Ovary (tissue), 9 donors: Measurements from ENCODE around the gene COL6A1. TPM values are rescaled to one million over a fixed set of nuclear protein-coding genes. Genes with fewer than 3 reads are reported as not detected.

Experiments used
- DNase-seq, 5 donors: peaks; one replicate each; pipeline ENCODE4 v3.0.0-alpha.2; 2019 to 2020
- H3K27ac ChIP-seq, 2 donors: fragments of 200-600 bp; one replicate each; pipeline versions ENCODE4 v1.5.1 to v1.8.0; 2019 to 2022
- H3K27me3 ChIP-seq: fragments of 200-600 bp; one replicate; pipeline ENCODE4 v1.8.0; 2022
- H3K36me3 ChIP-seq: fragments of 200-600 bp; sonication (generic); one replicate; pipeline ENCODE4 v1.5.1; 2019
- H3K4me1 ChIP-seq: one replicate; pipeline ENCODE4 v1.8.1; 2013; ENCODE audit warnings: mild to moderate bottlenecking, moderate library complexity; ENCODE audit not compliant: insufficient read depth
- H3K4me3 ChIP-seq: fragments of 200-600 bp; sonication (generic); one replicate; pipeline ENCODE4 v1.5.1; 2017
- H3K9me3 ChIP-seq, 2 donors: fragments of 200-600 bp in 1 of 2; sonication (generic) in 1 of 2; one replicate each; pipeline versions ENCODE4 v1.5.1 to v1.8.1; 2013 to 2019; ENCODE audit warnings: mild to moderate bottlenecking in 1 of 2, moderate library complexity in 1 of 2
- EP300 ChIP-seq: sonication (generic); formaldehyde crosslinking; IDR thresholded peaks from one replicate; pipeline ENCODE4 v1.6.1; 2017; ENCODE audit warnings: antibody characterized with exemption
- POLR2A ChIP-seq: fragments of 450-650 bp; IDR thresholded peaks from one replicate; pipeline ENCODE4 v1.6.1; 2017; ENCODE audit warnings: antibody characterized with exemption, mild to moderate bottlenecking, moderate library complexity
- WGBS, 3 donors: extraction: QIAGEN DNeasy Blood & Tissue Kit in 1 of 3; methylation state at CpG; one replicate each; pipeline versions ENCODE4 v1.1.5 to v1.1.7; 2013 to 2017; 5-methylcytosine and 5-hydroxymethylcytosine counted together
- intact Hi-C, 4 donors: fragments of 100-400 bp; cut with DNase I; formaldehyde crosslinking; loops; one replicate each; pipeline versions ENCODE4 v1.11.0 to v1.15.1; 2022 to 2023
- polyA plus RNA-seq, 2 donors: library from polyadenylated mRNA; stranded (reverse); fragments of 200-250 nt in 1 of 2; fragments of 350-450 nt in 1 of 2; fragmentation: Illumina TruSeq in 1 of 2; extraction: RNeasy Lipid Tissue Mini Kit (QIAGEN cat#74804) in 1 of 2; gene quantifications; one replicate each; pipeline ENCODE4 v1.2.3, GENCODE V29; 2013 to 2014
- total RNA-seq, 7 donors: library from RNA; depleted of rRNA in 2 of 7; stranded (reverse); fragments of >200 nt in 2 of 7; fragmentation: NEBNext Ultra II Directional in 3 of 7; extraction: Animal tissue kit (Norgen Biotek cat#: 25700) in 3 of 7; gene quantifications; one replicate each; pipeline versions ENCODE4 v1.1.0 to v1.2.4, GENCODE V29; 2016 to 2023
- TF ChIP-seq, protein P1 (sequence below), 3 donors: fragments of 450-650 bp in 2 of 3; fragments of 200-600 bp in 1 of 3; IDR thresholded peaks; one replicate each; pipeline versions ENCODE4 v1.5.1 to v1.8.0; 2016 to 2022; ENCODE audit warnings: antibody characterized with exemption in 3 of 3, mild to moderate bottlenecking in 1 of 3
- donor health status: DM: no; HTN: no; CAD: no; lungs with moderate emphysema.
- donor health status: DM: no; HTN: no; CAD: no.
- donor health status: Bipolar disorder and iron deficiency.
- donor health status: DM: yes; HTN: yes; CAD: no.
- donor health status: DM: no; HTN: no; CAD: no.
- donor health status: DM: yes; HTN: yes; CAD: no.

COL6A1 gene
- total and polyA plus RNA-seq, 9 donors: 112 to 905 (median 731) TPM

DNA sequence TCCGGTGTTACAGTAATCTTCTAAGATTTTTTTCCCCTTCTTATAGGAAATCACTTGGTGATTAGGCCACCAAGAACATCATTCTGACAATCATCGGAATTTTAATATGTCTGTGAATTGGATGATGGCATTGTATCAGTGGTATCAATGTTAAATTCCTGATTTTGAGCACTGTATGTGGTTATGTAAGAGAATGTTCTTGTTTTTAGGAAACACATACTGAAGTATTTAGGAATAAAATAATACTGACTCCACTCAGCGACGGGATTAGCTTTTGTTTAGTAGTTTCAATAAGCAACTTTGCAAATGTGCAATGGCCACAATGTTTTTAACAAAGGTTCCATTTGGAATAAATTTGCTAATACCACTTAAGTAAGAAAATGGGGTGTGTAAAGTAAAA, 30.6 kb downstream of the COL6A1 start:
- no peaks in the 10 kb centered on the region for H3K27me3 ChIP-seq
- no peak for DNase-seq
- no peak overlapping the region for H3K4me3 ChIP-seq
- TF ChIP-seq EP300: no peak
- no peak for TF ChIP-seq POLR2A
- TF ChIP-seq, protein P1, sequence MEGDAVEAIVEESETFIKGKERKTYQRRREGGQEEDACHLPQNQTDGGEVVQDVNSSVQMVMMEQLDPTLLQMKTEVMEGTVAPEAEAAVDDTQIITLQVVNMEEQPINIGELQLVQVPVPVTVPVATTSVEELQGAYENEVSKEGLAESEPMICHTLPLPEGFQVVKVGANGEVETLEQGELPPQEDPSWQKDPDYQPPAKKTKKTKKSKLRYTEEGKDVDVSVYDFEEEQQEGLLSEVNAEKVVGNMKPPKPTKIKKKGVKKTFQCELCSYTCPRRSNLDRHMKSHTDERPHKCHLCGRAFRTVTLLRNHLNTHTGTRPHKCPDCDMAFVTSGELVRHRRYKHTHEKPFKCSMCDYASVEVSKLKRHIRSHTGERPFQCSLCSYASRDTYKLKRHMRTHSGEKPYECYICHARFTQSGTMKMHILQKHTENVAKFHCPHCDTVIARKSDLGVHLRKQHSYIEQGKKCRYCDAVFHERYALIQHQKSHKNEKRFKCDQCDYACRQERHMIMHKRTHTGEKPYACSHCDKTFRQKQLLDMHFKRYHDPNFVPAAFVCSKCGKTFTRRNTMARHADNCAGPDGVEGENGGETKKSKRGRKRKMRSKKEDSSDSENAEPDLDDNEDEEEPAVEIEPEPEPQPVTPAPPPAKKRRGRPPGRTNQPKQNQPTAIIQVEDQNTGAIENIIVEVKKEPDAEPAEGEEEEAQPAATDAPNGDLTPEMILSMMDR (IDR thresholded peaks at IDR 0.05): no peak
- intact Hi-C loops: no loop called here
- 42 to 54% (median 48%) methylated on average over 4 of the region's 4 CpGs for WGBS, 3 donors
- no peaks in the 10 kb centered on the region for H3K9me3 ChIP-seq
- no peak overlapping the region for H3K27ac ChIP-seq
- peaks cover 14% of the 10 kb centered on the region for H3K4me1 ChIP-seq
- H3K36me3 ChIP-seq: no peaks in the 10 kb centered on the region

- Histone ChIP-seq H3K36me3 (no peaks in the 10 kb centered on the region), H3K4me1 (peaks cover 7% of the 10 kb centered on the region), H3K4me3 (no peak overlapping the region), H3K9me3 (no peaks in the 10 kb centered on the region), H3K27ac (no peak overlapping the region), H3K27me3 (no peaks in the 10 kb centered on the region)
- DNase-seq: no peak
- 56 to 89% (median 63%) methylated on average over 2 of the region's 2 CpGs for WGBS, 3 donors
- TF ChIP-seq POLR2A: no peak
- TF ChIP-seq EP300: no peak
- TF ChIP-seq, protein P1 (IDR thresholded peaks at IDR 0.05): no peak
- intact Hi-C loops: no loop called here
Observed at GRCh38 chr21:46014828-46015227, 33.3 kb downstream of the COL6A1 start.

DNA sequence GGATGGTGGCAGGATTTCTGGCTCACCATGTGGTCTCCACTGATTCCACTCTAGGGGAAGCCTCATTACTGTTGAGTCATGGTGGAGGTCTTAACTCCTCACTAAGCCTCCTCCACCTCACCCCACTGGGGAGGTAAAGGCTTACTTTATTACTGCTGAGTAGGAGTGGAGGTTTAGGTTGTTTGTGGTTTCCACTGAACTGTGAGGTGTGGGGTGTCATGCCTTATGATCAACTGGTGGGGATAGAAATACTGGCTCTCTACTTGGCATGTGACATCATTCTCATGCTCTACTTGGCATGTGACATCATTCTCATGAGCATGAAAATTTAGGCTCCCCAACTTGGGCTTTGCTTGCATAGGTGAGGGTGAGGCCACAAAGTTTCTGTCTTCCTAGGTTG, 35.6 kb downstream of the COL6A1 start:
- TF ChIP-seq EP300: no peak
- TF ChIP-seq, protein P1 (IDR thresholded peaks at IDR 0.05): no peak
- TF ChIP-seq POLR2A: no peak

DNA sequence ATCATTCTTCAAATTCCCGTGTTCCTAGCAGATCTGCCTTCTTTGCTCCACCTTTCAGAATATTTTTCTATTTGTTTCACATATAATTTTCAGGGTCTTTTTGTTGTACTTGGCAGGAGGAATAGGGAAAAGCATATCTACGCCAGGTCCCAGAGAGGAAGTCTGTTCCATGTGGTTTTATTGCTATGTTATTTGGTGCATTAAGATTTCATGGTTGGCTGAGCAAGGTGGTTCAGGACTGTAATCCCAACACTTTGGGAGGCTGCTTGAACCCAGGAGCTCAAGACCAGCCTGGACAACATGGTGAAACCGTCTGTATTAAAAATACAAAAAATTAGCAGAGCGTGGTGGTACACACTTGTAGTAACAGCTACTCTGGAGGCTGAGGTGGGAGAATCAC, 36.1 kb downstream of the COL6A1 start:
- H3K27me3 ChIP-seq: no peaks in the 10 kb centered on the region
- no peaks in the 10 kb centered on the region for H3K36me3 ChIP-seq
- no peaks in the 10 kb centered on the region for H3K9me3 ChIP-seq
- peak in 1 of 5 donors; percentile 9 for DNase-seq
- H3K4me1 ChIP-seq: peaks cover 8% of the 10 kb centered on the region
- intact Hi-C loops: no loop called here
- H3K4me3 ChIP-seq: no peak overlapping the region
- 85 to 87% (median 86%) methylated on average over 4 of the region's 4 CpGs for WGBS, 3 donors
- TF ChIP-seq, protein P1 (IDR thresholded peaks at IDR 0.05): no peak
- TF ChIP-seq EP300: no peak
- TF ChIP-seq POLR2A: no peak
- H3K27ac ChIP-seq: no peak overlapping the region

More for the DNA sequence above, 35.6 kb downstream of the COL6A1 start:
- no peaks in the 10 kb centered on the region for H3K36me3 ChIP-seq
- H3K4me1 ChIP-seq: peaks cover 4% of the 10 kb centered on the region
- H3K4me3 ChIP-seq: no peak overlapping the region
- no peak for DNase-seq
- H3K9me3 ChIP-seq: no peaks in the 10 kb centered on the region
- intact Hi-C loops: no loop called here
- H3K27ac ChIP-seq: no peak overlapping the region
- H3K27me3 ChIP-seq: no peaks in the 10 kb centered on the region

DNA sequence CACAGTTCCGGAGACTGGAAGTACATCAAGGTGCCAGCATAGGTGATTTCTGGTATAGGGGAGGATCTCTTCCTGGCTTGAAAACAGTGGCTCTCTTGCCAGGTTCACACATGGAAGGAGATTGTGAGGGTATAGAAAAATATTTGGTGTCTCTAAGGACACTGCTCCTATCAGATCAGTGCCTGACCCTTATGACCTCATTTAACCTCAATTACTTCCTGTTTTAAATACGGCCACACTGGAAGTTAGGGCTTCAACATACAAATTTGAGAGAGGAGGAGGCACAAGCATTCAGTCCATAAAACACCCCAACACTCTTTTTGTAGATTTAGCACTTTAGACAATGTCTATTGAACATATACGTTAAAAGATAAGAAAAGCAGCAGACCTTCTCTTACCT, 37.0 kb downstream of the COL6A1 start:
- intact Hi-C loops: no loop called here
- H3K36me3 ChIP-seq: no peaks in the 10 kb centered on the region
- 85 to 94% (median 89%) methylated on average over 3 of the region's 3 CpGs for WGBS, 3 donors

More for the DNA sequence above, 37.0 kb downstream of the COL6A1 start:
- no peak for DNase-seq
- Histone ChIP-seq H3K4me3 (no peak overlapping the region), H3K9me3 (no peaks in the 10 kb centered on the region), H3K27ac (no peak overlapping the region), H3K27me3 (no peaks in the 10 kb centered on the region), H3K4me1 (peaks cover 10% of the 10 kb centered on the region)
- no peak for TF ChIP-seq EP300
- TF ChIP-seq POLR2A: no peak
- TF ChIP-seq, protein P1 (IDR thresholded peaks at IDR 0.05): no peak
